IMR-90 (cell line): Measurements from ENCODE around the gene CD55. TPM values are rescaled to one million over a fixed set of nuclear protein-coding genes. Genes with fewer than 3 reads are reported as not detected.

Experiments
- ATAC-seq: fragments of 200-7000 bp; cut with Tn5 transposase; 2 replicates; pipeline ENCODE4 v1.9.1; 2020; ENCODE audit warnings: low read depth, mild to moderate bottlenecking, moderate library complexity
- BruUV-seq: library from RNA; stranded (reverse); fragments of 400-500 nt; replicated peaks from 2 replicates; lab custom pipeline; 2021; lab: Mats Ljungman, UMichigan
- CTCF ChIA-PET: fragments of 300-600 bp; formaldehyde crosslinking; extraction: SDS; loops from one replicate; lab custom pipeline; 2021; ENCODE audit warnings: antibody characterized with exemption; lab: Yijun Ruan, JAX
- POLR2A ChIA-PET: fragments of 300-600 bp; sonication (Branson Sonifier 250); formaldehyde crosslinking; loops from one replicate; lab custom pipeline; 2022; ENCODE audit warnings: antibody characterized with exemption; ENCODE audit not compliant: unreplicated experiment; lab: Charles Lee
- DNase-seq: peaks from one replicate; pipeline ENCODE4 v3.0.0; 2013
- H2AFZ ChIP-seq: replicated peaks from 2 replicates; pipeline ENCODE3; 2013; ENCODE audit warnings: low read length, mild to moderate bottlenecking; ENCODE audit not compliant: poor library complexity
- H2AK5ac ChIP-seq: 2 replicates; pipeline ENCODE4 v1.6.1; 2013; ENCODE audit warnings: low read depth, low read length, inconsistent platforms
- H2AK9ac ChIP-seq: replicated peaks from 2 replicates; pipeline ENCODE3; 2013; ENCODE audit warnings: mild to moderate bottlenecking, low read depth, low read length, moderate library complexity; ENCODE audit not compliant: poor library complexity
- H2BK120ac ChIP-seq: 2 replicates; pipeline ENCODE4 v1.6.1; 2013; ENCODE audit warnings: low read depth, low read length, inconsistent platforms
- H2BK15ac ChIP-seq: 3 replicates; pipeline ENCODE4 v1.6.1; 2013; ENCODE audit warnings: low read depth, low read length, inconsistent platforms
- H2BK20ac ChIP-seq: 2 replicates; pipeline ENCODE4 v1.6.1; 2013; ENCODE audit warnings: low read depth, mild to moderate bottlenecking, inconsistent platforms, low read length, moderate library complexity
- H2BK5ac ChIP-seq: 2 replicates; pipeline ENCODE4 v1.6.1; 2013; ENCODE audit warnings: mild to moderate bottlenecking, low read depth, low read length, inconsistent platforms; ENCODE audit not compliant: poor library complexity, severe bottlenecking
- H3K14ac ChIP-seq: replicated peaks from 2 replicates; pipeline ENCODE4 v1.6.1; 2013; ENCODE audit warnings: low read depth, low read length, inconsistent platforms
- H3K18ac ChIP-seq: 2 replicates; pipeline ENCODE4 v1.6.1; 2013; ENCODE audit warnings: low read depth, low read length, control low read depth
- H3K23ac ChIP-seq: 2 replicates; pipeline ENCODE4 v1.6.1; 2013; ENCODE audit warnings: low read depth, low read length, inconsistent platforms
- H3K27ac ChIP-seq: 2 replicates; pipeline ENCODE4 v1.5.1; 2013; ENCODE audit warnings: mild to moderate bottlenecking, control low read depth, low read length; ENCODE audit not compliant: insufficient read depth
- H3K27me3 ChIP-seq: 2 replicates; pipeline ENCODE4 v1.6.1; 2013; ENCODE audit warnings: low read length; ENCODE audit not compliant: control insufficient read depth, insufficient read depth
- H3K36me3 ChIP-seq: 2 replicates; pipeline ENCODE4 v1.6.1; 2013; ENCODE audit warnings: low read length, mixed read lengths; ENCODE audit not compliant: control insufficient read depth, insufficient read depth
- H3K4ac ChIP-seq: 2 replicates; pipeline ENCODE4 v1.6.1; 2013; ENCODE audit warnings: low read depth, low read length, inconsistent platforms
- H3K4me1 ChIP-seq: 2 replicates; pipeline ENCODE4 v1.6.1; 2013; ENCODE audit warnings: low read length, mixed read lengths; ENCODE audit not compliant: control insufficient read depth, insufficient read depth
- H3K4me2 ChIP-seq: 2 replicates; pipeline ENCODE4 v1.6.1; 2013; ENCODE audit warnings: low read depth, mild to moderate bottlenecking, control low read depth, low read length, moderate library complexity
- H3K4me3 ChIP-seq: 2 replicates; pipeline ENCODE4 v1.5.1; 2013; ENCODE audit warnings: low read depth, mild to moderate bottlenecking, control low read depth, low read length, moderate library complexity; ENCODE audit not compliant: insufficient read depth
- H3K56ac ChIP-seq: 2 replicates; pipeline ENCODE4 v1.6.1; 2013; ENCODE audit warnings: low read length, inconsistent platforms; ENCODE audit not compliant: insufficient read depth; ENCODE audit errors: extremely low read depth
- H3K79me1 ChIP-seq, 2 experiments: 2 replicates each; pipeline ENCODE4 v1.6.1; 2013; ENCODE audit warnings: low read length in 2 of 2, inconsistent platforms in 1 of 2, low read depth in 1 of 2
- H3K9ac ChIP-seq: 2 replicates; pipeline ENCODE4 v1.6.1; 2013; ENCODE audit warnings: low read depth, low read length, control low read depth
- H3K9me1 ChIP-seq: 2 replicates; pipeline ENCODE4 v1.6.1; 2013; ENCODE audit warnings: low read length, inconsistent platforms; ENCODE audit not compliant: insufficient read depth
- H3K9me3 ChIP-seq: 2 replicates; pipeline ENCODE4 v1.6.1; 2013; ENCODE audit warnings: low read length; ENCODE audit not compliant: control insufficient read depth, insufficient read depth
- H4K20me1 ChIP-seq: 2 replicates; pipeline ENCODE4 v1.6.1; 2013; ENCODE audit warnings: low read length, inconsistent platforms; ENCODE audit not compliant: insufficient read depth
- H4K5ac ChIP-seq: 2 replicates; pipeline ENCODE4 v1.6.1; 2013; ENCODE audit warnings: mild to moderate bottlenecking, low read depth, low read length, control low read depth
- H4K8ac ChIP-seq, 2 experiments: 2 replicates each; pipeline ENCODE4 v1.6.1; 2013; ENCODE audit warnings: low read depth in 2 of 2, low read length in 2 of 2, control low read depth in 1 of 2, inconsistent platforms in 1 of 2
- H4K91ac ChIP-seq: 2 replicates; pipeline ENCODE4 v1.6.1; 2013; ENCODE audit warnings: low read depth, low read length, inconsistent platforms; ENCODE audit not compliant: insufficient read depth
- CHD1 ChIP-seq: IDR thresholded peaks from 2 replicates; pipeline ENCODE4 v1.6.1; 2012; ENCODE audit warnings: low read depth, low read length, improper control_type of control experiment
- MAZ ChIP-seq: IDR thresholded peaks from 2 replicates; pipeline ENCODE4 v1.6.1; 2012; ENCODE audit warnings: low read depth, mild to moderate bottlenecking, low read length, improper control_type of control experiment, moderate library complexity, borderline replicate concordance
- RFX5 ChIP-seq: IDR thresholded peaks from 2 replicates; pipeline ENCODE4 v1.8.0; 2012; ENCODE audit warnings: low read depth, mild to moderate bottlenecking, low read length, moderate library complexity
- SMC3 ChIP-seq: fragments of 150-350 bp; IDR thresholded peaks from 2 replicates; pipeline ENCODE4 v1.6.1; 2016; ENCODE audit warnings: low read depth, mild to moderate bottlenecking, antibody characterized with exemption, low read length, moderate library complexity
- WGBS, 2 experiments: methylation state at CpG; one replicate each; pipeline versions ENCODE4 v1.1.5 to v1.1.7; 2013; ENCODE audit warnings: missing lambda C conversion rate in 2 of 2; ENCODE audit not compliant: insufficient read length in 1 of 2; ENCODE audit errors: extremely low coverage in 2 of 2; 5-methylcytosine and 5-hydroxymethylcytosine counted together
- dilution Hi-C: fragments of 300-500 bp; cut with HindIII; formaldehyde crosslinking; loops from one replicate; pipeline ENCODE4 v1.14.3; 2018; ENCODE audit warnings: low sequenced_read_pairs; ENCODE audit not compliant: unreplicated experiment
- in situ Hi-C: fragments of 300-500 bp; cut with MboI; formaldehyde crosslinking; loops from 3 replicates; pipeline ENCODE4 v1.14.3; 2019; ENCODE audit warnings: low sequenced_read_pairs, inconsistent platforms, mixed read lengths
- intact Hi-C: fragments of 100-400 bp; cut with micrococcal nuclease; formaldehyde crosslinking; loops from 2 replicates; pipeline ENCODE4 v1.10.0; 2022
- polyA plus RNA-seq, 3 experiments: library from polyadenylated mRNA; depleted of rRNA; stranded (reverse); fragments of >200 nt; gene quantifications; 2 replicates each; pipeline ENCODE4 v1.2.3, GENCODE V29; 2012; ENCODE audit warnings: low replicate concordance in 1 of 3
- total RNA-seq: library from RNA; depleted of rRNA; stranded (reverse); fragments of >200 nt; gene quantifications from 2 replicates; pipeline ENCODE4 v1.2.3, GENCODE V29; 2012
- TF ChIP-seq, protein P1 (sequence below): fragments of 150-350 bp; IDR thresholded peaks from 2 replicates; pipeline ENCODE4 v1.6.1; 2016; ENCODE audit warnings: low read depth, mild to moderate bottlenecking, low read length, moderate library complexity, borderline replicate concordance

CD55 gene
- total and polyA plus RNA-seq, 2 of the 4 experiments (the other 2 are of a cell fraction) = 6.6 to 11.5 TPM

DNA sequence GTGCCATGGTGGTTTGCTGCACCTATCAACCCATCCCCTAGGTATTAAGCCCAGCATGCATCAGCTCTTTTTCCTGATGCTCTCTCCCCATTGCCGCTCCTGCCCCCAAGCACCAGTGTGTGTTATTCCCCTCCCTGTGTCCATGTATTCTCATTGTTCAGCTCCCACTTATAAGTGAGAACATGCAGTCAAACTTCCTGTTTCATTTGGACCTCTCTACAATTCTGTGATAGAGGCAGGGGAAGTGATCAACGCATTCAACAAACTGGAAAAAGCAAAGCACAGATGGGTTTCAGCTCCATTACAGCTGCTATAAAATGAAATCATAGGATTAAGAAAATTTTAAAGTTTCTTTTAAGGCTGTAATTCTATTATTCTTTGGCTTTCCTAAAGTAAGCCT lies 23.3 kb upstream of the CD55 start:
- ChIA-PET POLR2A (no interaction called here), CTCF (no interaction called here)
- intact Hi-C loops = no loop called here

More for the DNA sequence above, 23.3 kb upstream of the CD55 start:
- Histone ChIP-seq H4K5ac (no peak overlapping the region), H3K4me1 (peaks cover 5% of the 10 kb centered on the region), H3K9ac (no peak overlapping the region), H3K79me1 (no peaks in the 10 kb centered on the region), H2BK5ac (no peak overlapping the region), H2AK9ac (no peak overlapping the region), H4K8ac (no peak overlapping the region), H2BK15ac (no peak overlapping the region), H3K4me3 (no peak overlapping the region), H3K23ac (no peak overlapping the region), H3K4ac (no peak overlapping the region), H2BK20ac (no peak overlapping the region), H3K27ac (no peak overlapping the region), H3K18ac (peak overlapping the region; percentile 12; the same call in 1 of the 2 replicates), H3K27me3 (peaks cover 4% of the 10 kb centered on the region; the same call in 1 of the 2 replicates), H3K56ac (no peak overlapping the region), H3K9me1 (no peaks in the 10 kb centered on the region), H3K36me3 (no peaks in the 10 kb centered on the region), H3K4me2 (peak overlapping the region; percentile 82; the same call in 1 of the 2 replicates), H4K20me1 (no peaks in the 10 kb centered on the region), H2AFZ (no peak overlapping the region), H3K9me3 (no peaks in the 10 kb centered on the region), H4K91ac (no peak overlapping the region), H2AK5ac (no peak overlapping the region), H3K14ac (no peak overlapping the region), H2BK120ac (no peak overlapping the region)
- ATAC-seq (no peak), DNase-seq (no peak)
- TF ChIP-seq SMC3 = no peak
- TF ChIP-seq, protein P1, sequence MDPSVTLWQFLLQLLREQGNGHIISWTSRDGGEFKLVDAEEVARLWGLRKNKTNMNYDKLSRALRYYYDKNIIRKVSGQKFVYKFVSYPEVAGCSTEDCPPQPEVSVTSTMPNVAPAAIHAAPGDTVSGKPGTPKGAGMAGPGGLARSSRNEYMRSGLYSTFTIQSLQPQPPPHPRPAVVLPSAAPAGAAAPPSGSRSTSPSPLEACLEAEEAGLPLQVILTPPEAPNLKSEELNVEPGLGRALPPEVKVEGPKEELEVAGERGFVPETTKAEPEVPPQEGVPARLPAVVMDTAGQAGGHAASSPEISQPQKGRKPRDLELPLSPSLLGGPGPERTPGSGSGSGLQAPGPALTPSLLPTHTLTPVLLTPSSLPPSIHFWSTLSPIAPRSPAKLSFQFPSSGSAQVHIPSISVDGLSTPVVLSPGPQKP = no peak
- TF ChIP-seq MAZ = no peak
- no peak for TF ChIP-seq CHD1
- no peak for TF ChIP-seq RFX5
- dilution Hi-C loops (no loop called here), in situ Hi-C loops (no loop called here)
- BruUV-seq = no TSS peak
- WGBS, 2 experiments = no CpG with 5 or more reads among the region's 2 CpGs
